Measurements from ENCODE around the gene RARS2.
A peak's percentile ranks its signal among the peaks of the same experiment; 100 is the strongest.

RARS2 gene, protein sequence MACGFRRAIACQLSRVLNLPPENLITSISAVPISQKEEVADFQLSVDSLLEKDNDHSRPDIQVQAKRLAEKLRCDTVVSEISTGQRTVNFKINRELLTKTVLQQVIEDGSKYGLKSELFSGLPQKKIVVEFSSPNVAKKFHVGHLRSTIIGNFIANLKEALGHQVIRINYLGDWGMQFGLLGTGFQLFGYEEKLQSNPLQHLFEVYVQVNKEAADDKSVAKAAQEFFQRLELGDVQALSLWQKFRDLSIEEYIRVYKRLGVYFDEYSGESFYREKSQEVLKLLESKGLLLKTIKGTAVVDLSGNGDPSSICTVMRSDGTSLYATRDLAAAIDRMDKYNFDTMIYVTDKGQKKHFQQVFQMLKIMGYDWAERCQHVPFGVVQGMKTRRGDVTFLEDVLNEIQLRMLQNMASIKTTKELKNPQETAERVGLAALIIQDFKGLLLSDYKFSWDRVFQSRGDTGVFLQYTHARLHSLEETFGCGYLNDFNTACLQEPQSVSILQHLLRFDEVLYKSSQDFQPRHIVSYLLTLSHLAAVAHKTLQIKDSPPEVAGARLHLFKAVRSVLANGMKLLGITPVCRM

DNA sequence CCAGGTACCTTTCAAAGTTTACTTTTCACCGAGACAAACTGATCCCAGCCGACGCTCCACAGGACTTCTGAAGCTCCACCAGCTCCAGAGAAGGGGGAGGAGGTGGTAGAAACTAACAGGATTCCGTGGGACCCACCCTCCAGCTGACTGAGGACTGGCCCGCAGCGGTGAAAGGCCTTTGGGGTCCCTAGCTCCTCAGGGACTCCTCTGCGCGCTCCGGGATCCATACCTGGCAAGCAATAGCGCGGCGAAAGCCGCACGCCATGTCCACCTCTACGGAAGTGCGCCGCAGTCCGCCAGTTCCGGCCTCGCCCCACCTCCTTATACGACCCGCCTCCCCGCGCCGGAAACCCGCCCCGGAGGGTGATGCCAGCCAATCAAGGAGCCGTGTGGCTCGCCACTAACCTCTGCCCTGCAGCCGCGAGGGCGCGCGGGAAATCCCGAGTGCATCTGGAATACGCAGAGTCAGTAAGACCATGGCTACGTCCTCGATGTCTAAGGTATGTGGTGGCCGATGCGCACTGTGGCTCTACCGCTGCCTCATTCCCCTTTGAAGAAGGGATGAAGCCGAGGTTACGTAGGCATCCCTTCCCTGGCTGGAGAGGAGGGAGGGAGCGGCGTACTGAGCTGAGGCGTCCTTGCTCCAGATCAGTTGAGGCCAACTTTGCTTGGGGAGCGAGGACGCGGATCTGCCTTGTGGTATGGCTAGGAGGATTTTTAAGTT, at the start of gene RARS2, which contains the start of gene ORC3:
Gene RARS2, minus strand, starts transcription at position 295 of the 724 bp plus-strand sequence. Its CDS starts 30 bp downstream, at position 265.
Gene ORC3, plus strand, starts transcription at position 443 of the 724 bp plus-strand sequence. Its CDS starts 34 bp downstream, at position 477.
- H3K27me3 ChIP-seq, result no peaks in the 10 kb centered on the region

DNA sequence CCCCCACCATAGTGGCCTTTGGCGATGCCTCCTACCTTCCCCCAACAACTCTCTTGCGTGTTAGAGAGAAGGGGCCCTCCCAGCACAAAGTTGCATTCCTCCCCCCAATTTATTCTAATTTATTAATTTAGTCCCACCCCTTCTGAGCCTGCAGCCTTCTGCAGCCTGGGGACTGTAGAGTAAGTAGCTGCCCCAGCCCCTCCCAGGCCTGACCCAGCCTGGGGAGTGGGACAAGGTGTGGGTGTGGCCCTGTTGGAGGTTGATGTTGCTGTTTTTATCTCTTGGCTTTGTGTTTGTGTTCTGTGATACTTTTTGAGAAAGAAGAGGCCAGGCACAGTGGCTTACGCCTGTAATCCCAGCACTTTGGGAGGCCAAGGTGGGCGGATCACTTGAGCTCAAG, 49.6 kb upstream of the RARS2 start:
- H3K4me1 ChIP-seq (ENCODE audit: control insufficient read depth in 1 of 2, insufficient read depth in 1 of 2, low read depth in 1 of 2, low read length in 1 of 2), result no peaks in the 10 kb centered on the region
- no peak overlapping the region for H3K27ac ChIP-seq
- H3K36me3 ChIP-seq, result peaks cover 34% of the 10 kb centered on the region
- no peaks in the 10 kb centered on the region for H3K27me3 ChIP-seq
- H3K9me3 ChIP-seq, result no peaks in the 10 kb centered on the region
- TF ChIP-seq, protein P1, sequence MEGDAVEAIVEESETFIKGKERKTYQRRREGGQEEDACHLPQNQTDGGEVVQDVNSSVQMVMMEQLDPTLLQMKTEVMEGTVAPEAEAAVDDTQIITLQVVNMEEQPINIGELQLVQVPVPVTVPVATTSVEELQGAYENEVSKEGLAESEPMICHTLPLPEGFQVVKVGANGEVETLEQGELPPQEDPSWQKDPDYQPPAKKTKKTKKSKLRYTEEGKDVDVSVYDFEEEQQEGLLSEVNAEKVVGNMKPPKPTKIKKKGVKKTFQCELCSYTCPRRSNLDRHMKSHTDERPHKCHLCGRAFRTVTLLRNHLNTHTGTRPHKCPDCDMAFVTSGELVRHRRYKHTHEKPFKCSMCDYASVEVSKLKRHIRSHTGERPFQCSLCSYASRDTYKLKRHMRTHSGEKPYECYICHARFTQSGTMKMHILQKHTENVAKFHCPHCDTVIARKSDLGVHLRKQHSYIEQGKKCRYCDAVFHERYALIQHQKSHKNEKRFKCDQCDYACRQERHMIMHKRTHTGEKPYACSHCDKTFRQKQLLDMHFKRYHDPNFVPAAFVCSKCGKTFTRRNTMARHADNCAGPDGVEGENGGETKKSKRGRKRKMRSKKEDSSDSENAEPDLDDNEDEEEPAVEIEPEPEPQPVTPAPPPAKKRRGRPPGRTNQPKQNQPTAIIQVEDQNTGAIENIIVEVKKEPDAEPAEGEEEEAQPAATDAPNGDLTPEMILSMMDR (IDR thresholded peaks at IDR 0.05), result no peak
- H3K4me3 ChIP-seq (ENCODE audit: low read depth in 1 of 2, low read length in 1 of 2), result no peak overlapping the region

More for the DNA sequence above, at the start of gene RARS2, which contains the start of gene ORC3:
- Histone ChIP-seq H3K27ac (peak within 1 kb of the TSS; percentile 87), H3K4me1 (ENCODE audit: control insufficient read depth in 1 of 2, insufficient read depth in 1 of 2, low read depth in 1 of 2, low read length in 1 of 2) (peaks cover 28 to 33% of the 10 kb centered on the region in 2 experiments), H3K36me3 (peaks cover 8% of the 10 kb centered on the region), H3K9me3 (no peaks in the 10 kb centered on the region), H3K4me3 (ENCODE audit: low read depth in 1 of 2, low read length in 1 of 2) (peak within 1 kb of the TSS; percentile 83 to 93)
- TF ChIP-seq, protein P1 (IDR thresholded peaks at IDR 0.05), result peak; percentile 57

DNA sequence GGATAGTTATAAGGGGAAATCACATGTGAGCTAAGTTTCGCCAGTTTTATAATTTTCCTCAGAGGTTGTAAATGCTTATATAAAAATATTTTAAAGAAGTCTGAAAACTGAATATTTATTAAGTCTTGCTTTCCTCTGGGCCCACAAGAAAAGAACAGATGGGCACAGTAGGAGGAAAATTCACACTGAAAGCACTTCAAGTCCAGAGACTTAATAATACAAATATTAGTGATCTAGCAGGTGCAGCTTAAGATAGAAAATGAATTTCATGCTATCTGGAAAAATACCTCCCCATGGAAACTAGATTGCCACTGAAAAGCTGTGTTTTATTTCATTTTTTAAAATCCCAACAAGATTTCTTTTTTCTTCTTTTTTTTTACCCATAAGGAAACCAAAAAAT, 47.3 kb upstream of the RARS2 start:
- H3K9me3 ChIP-seq, result no peaks in the 10 kb centered on the region
- TF ChIP-seq, protein P1 (IDR thresholded peaks at IDR 0.05), result no peak
- no peak overlapping the region for H3K27ac ChIP-seq
- H3K4me1 ChIP-seq (ENCODE audit: control insufficient read depth in 1 of 2, insufficient read depth in 1 of 2, low read depth in 1 of 2, low read length in 1 of 2), result no peaks in the 10 kb centered on the region
- no peaks in the 10 kb centered on the region for H3K27me3 ChIP-seq
- H3K4me3 ChIP-seq (ENCODE audit: low read depth in 1 of 2, low read length in 1 of 2), result no peak overlapping the region
- peaks cover 34% of the 10 kb centered on the region for H3K36me3 ChIP-seq

DNA sequence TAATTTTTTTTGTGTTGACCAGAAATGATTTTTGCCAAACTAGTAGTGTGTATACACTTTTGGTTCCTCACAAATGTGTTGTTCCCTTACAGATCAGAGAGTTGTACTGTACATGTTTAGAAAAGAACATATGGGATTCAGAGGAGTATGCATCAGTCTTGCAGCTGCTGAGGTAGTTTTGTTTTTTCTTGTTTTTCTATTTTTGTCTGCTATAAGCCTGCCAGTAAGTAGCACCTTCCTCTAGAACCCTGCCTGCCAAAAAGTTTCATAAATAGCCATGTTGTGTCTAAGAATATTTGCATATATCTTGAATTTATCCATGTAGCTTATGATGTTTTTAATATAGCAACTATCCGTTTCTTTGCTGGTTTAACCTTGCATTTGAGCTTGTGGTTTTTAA, 46.5 kb upstream of the RARS2 start:
- H3K27ac ChIP-seq, result no peak overlapping the region
- H3K27me3 ChIP-seq, result no peaks in the 10 kb centered on the region
- H3K4me1 ChIP-seq (ENCODE audit: control insufficient read depth in 1 of 2, insufficient read depth in 1 of 2, low read depth in 1 of 2, low read length in 1 of 2), result no peaks in the 10 kb centered on the region
- H3K9me3 ChIP-seq, result no peaks in the 10 kb centered on the region
- no peak overlapping the region for H3K4me3 ChIP-seq (ENCODE audit: low read depth in 1 of 2, low read length in 1 of 2)
- H3K36me3 ChIP-seq, result peaks cover 34% of the 10 kb centered on the region
- TF ChIP-seq, protein P1 (IDR thresholded peaks at IDR 0.05), result no peak

DNA sequence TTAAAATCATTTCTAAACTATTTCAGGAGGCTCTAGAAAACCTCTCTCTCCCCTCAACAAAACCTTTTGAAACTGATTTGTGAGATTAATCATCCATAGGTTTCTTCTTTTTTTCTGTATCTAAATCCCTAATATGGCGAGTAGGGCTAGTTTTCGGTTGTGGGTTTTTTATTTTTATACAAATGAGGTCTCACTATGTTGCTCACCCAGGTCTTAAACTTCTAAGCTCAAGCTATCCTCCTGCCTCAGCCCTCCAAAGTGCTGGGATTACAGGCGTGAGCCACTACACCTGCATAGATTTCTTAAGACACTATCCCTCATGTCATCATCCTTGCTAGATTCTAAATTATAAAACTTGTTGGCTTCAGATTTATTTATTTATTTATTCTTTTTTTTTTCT, 44.1 kb upstream of the RARS2 start:
- Histone ChIP-seq H3K27ac (no peak overlapping the region), H3K4me1 (ENCODE audit: control insufficient read depth in 1 of 2, insufficient read depth in 1 of 2, low read depth in 1 of 2, low read length in 1 of 2) (no peaks in the 10 kb centered on the region), H3K36me3 (peaks cover 35% of the 10 kb centered on the region), H3K27me3 (no peaks in the 10 kb centered on the region), H3K4me3 (ENCODE audit: low read depth in 1 of 2, low read length in 1 of 2) (no peak overlapping the region), H3K9me3 (no peaks in the 10 kb centered on the region)
- TF ChIP-seq, protein P1 (IDR thresholded peaks at IDR 0.05), result no peak

Data from neutrophil (primary cell).